HG02588 (cell line): Measurements from ENCODE around the gene MPPED1.

Source experiments
- ATAC-seq: cut with Tn5 transposase; IDR thresholded peaks from one replicate; pipeline ENCODE4 v1.9.1; 2021; ENCODE audit warnings: mild to moderate bottlenecking, moderate library complexity; ENCODE audit not compliant: unreplicated experiment

Gene MPPED1

GRCh38 chr22:43428521-43428920 is 16.7 kb downstream of the MPPED1 start:
- no peak for ATAC-seq

DNA sequence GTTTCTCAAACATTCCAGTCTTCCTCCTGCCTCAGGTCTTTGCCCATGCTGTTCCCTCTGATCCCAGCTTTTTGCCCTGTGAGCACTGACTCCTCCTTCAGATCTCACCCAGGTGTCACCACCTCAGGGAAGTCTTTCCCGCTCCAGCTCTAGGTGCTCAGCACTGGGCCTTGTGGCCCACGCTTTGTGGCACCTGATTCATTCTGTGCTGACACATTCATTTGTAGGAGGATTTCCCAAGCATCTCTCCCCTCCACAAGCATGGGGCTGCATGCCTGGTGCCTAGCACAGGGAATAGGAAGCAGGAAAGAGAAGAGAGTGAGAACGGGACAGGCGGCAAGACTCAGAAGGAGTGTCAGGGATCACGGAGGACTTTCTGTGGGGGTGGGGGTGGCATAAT is 17.6 kb downstream of the MPPED1 start:
- no peak for ATAC-seq

- ATAC-seq = no peak
These were observed 20.2 kb downstream of the MPPED1 start for GRCh38 chr22:43431808-43432554.

- no peak for ATAC-seq
These were observed 21.1 kb downstream of the MPPED1 start for GRCh38 chr22:43432883-43433415.

DNA sequence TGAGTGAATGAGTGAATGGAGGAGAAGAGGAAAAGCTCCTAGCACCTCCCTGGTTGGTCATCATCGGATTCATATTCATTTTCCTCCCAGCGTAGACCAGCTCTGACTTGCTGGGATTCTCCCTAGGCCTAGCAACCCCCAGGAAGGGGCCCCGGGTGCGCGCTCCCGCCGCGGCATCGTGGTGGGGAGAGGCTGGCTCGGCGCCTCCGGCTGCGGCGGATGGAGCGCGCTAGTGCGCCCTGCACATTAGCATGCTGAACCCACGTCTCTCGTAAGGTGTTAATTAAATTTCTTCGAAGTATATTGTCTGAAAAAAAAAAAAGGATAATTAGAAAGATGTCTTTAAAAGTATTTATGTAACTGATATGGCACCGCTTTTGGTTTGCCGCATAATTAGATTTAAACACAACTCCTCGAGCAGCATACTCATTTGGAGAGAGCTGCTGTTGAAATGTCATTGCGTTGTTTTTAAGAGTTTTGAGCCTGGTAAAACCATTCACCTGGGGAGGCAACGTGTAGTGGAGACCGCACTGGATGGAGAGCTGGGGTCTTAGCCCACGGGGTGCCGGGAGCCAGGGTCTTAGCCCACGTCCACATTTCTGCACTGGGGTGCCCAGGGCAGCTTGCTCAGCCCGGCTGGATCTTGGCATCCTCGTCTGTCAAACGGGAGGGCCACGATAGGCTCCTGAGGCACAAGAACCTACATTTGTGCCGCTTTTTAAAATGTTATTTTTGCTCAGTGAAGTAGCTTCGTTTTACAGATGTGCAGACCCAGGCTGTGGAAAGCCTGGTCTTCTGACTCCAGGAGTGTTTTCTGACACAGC is 21.8 kb downstream of the MPPED1 start:
- ATAC-seq = no peak

DNA sequence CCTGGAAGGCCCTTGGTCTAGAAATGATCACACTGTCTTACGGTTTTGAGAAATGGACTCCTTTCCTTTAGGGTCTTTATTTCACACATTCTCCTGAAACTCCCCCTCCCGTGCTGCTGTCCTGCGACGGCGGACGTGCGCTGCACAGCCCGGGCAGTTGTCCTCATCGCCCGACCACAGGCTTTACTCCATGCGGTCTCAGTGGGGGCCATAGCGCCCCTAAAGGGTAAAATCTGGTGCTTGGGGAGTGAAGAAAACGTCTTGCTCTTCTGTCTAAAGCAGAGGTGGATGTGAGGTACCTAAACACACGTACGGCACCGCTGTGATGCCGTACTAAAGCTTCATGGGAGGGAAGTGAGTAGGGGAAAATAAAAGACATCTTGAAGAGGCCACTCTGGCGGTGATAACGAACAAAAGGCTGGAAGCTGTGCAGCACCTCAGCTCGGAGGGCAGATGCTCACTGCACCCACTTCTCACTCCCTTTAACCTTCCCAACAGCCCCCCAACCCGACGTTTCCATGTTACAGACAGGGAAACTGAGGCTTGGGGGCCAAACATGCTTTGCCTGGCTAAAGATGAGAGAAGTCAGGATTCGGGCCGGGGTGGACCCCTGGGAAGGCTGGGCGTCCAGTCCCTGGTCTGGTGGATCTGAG is 22.6 kb downstream of the MPPED1 start:
- ATAC-seq = no peak

DNA sequence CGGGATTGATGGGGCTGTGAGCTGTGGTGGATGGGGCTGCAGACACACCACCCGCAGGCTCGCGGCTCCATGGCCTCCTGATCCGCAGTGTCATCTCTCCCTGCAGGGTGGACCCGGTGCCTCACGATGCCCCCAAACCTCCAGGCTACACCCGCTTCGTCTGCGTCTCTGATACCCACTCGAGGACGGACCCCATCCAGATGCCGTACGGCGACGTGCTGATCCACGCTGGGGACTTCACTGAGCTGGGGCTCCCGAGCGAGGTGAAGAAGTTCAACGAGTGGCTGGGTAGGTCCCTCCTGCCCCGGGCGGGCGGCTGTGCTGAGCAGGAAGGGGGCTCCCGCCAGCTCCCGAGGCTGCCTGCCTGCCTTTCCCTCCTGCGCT is 23.1 kb downstream of the MPPED1 start:
- no peak for ATAC-seq

- no peak for ATAC-seq
These were observed 24.3 kb downstream of the MPPED1 start for GRCh38 chr22:43435851-43436811.

DNA sequence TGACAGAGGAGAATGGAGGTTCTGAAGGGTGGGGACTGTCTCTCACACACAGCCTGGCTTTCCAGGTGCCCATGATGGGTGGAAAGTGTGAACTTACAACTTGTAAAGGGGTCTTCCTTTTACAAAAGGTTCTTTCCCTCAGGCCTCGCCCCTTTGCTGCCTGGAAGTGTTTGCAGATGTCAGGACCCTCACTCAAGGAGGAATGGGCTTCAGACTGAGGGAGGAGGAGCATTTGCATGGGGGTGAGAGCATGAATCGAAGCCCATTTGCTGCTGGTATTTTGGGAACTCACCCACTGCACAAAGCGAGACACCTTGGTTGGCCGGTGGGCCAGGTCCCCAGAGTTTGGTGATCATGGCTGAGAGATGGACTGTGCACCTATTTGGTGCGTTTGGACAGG is 25.1 kb downstream of the MPPED1 start:
- ATAC-seq = no peak

DNA sequence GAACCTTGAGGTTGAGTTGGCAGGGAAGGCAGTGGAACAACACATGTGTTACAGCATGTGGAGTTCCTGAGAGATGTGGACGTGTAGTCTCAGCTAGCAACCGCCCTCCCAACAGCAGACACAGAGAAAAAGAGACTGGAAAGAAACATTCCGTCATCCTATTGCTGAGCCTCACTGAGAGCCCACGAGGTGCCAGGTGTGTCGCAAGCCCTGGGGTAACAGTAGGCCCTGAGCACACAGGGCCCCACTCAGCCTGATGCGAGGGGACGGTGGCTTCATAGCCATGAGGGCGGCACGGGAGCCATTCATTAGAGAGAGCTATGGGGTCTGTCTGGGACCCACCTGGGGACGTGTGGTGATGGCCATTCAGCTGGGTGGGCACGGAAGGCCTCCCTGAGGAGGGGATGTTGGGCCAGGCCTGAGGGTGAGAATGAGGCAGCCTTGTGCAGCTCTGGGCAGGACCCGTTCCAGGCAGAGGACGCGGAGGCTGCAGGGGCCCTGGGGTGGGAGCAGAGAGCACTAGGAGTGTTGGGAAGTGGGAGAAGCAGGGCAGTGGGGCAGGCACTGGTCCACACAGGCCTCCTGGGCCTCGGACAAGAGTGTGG is 26.2 kb downstream of the MPPED1 start:
- no peak for ATAC-seq

GRCh38 chr22:43438666-43439347 is 27.0 kb downstream of the MPPED1 start:
- no peak for ATAC-seq

- ATAC-seq = no peak
These were observed 27.7 kb downstream of the MPPED1 start for GRCh38 chr22:43439368-43440103.

GRCh38 chr22:43440104-43440387 is 28.2 kb downstream of the MPPED1 start:
- ATAC-seq = no peak

- no peak for ATAC-seq
These were observed 28.7 kb downstream of the MPPED1 start for GRCh38 chr22:43440556-43440955.

DNA sequence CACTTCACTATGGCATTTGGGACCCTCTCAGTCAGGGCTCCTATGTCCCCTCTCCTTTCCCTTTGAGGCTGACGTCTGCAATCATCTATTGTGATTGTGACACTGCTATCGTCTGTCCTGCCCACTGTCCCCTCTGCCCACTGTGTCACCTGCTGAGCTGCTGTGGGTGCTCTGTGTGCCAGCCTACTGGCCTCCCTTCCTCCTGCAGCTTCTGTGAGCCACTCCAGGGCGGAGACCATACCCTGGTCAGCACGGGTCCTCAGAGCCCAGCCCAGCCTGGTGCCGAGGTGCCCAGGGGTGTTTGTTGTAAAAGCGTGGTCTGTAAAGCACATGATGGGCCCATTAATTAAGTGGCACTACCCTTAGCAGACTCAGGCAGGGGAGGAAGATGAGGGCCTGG is 29.4 kb downstream of the MPPED1 start:
- no peak for ATAC-seq

DNA sequence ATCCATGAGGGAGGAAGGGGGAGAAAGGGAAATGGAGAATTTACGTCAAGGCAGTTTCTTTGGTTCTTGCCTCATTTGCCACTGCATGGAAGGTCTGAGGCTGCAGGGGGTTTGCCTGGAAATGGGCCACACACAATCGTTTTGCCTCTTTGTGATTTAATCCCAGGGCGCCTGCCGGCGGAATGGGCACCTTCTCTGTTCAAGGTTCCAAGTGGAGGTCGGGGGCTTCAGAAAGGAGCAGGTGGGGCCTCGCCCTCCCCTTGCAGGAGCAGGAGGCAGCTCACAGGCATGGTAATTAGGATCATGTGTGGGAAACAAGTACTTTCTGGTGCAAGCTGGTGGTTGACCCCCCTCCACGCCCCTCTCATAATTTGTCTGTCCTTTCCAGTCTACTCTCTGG is 29.9 kb downstream of the MPPED1 start:
- no peak for ATAC-seq

- ATAC-seq = no peak
These were observed 30.8 kb downstream of the MPPED1 start for GRCh38 chr22:43442386-43443151.

DNA sequence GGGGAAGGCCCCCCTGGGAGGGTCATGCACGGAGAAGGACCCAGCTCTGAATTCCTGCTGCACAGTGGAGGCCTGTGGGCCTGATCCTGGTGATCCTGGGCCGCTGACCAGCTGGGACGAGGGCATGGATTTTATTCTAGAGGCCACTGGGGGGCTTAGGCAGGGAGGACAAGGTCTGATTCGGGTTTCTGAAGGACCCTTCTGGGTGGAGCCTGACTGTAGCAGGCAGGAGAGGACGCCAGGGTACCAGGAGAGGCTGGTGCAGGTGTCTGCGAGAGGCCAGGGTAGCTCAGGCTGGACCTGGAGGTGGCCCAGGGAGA is 31.3 kb downstream of the MPPED1 start:
- no peak for ATAC-seq
